ENCODE results near the gene OR51E1.

Gene OR51E1

GRCh38 chr11:4626207-4627099, 17.3 kb upstream of the OR51E1 start:
- H3K9me3 ChIP-seq (ENCODE audit: insufficient read depth, low read length, severe bottlenecking) = no peaks in the 10 kb centered on the region
- no peak overlapping the region for H3K9ac ChIP-seq (ENCODE audit: low read depth, low read length)
- H4K20me1 ChIP-seq (ENCODE audit: insufficient read depth, low read length) = no peaks in the 10 kb centered on the region
- no peak overlapping the region for H3K4me2 ChIP-seq (ENCODE audit: insufficient read depth, low read length)
- H2AFZ ChIP-seq (ENCODE audit: low read depth, low read length) = no peak overlapping the region
- no peaks in the 10 kb centered on the region for H3K79me2 ChIP-seq (ENCODE audit: insufficient read depth, low read length)
- H3K4me1 ChIP-seq (ENCODE audit: insufficient read depth, low read length) = no peaks in the 10 kb centered on the region
- ATAC-seq (ENCODE audit: insufficient read depth, low read depth) (peak; percentile 67; the same call in 2 of the 3 replicates), DNase-seq (peak; percentile 61)
- no peaks in the 10 kb centered on the region for H3K36me3 ChIP-seq (ENCODE audit: insufficient read depth, low read length)
- no peak overlapping the region for H3K4me3 ChIP-seq (ENCODE audit: low read depth in 1 of 2, low read length in 2 of 2)
- H3K27me3 ChIP-seq (ENCODE audit: insufficient read depth, low read length, poor library complexity) = peaks cover 3% of the 10 kb centered on the region
- TF ChIP-seq EZH2 (IDR thresholded peaks at IDR 0.05; ENCODE audit: borderline replicate concordance, low read depth, low read length, severe bottlenecking) = no peak
- peak; percentile 80 for TF ChIP-seq CTCF (IDR thresholded peaks at IDR 0.05; ENCODE audit: borderline replicate concordance, extremely low read depth, low read length, poor library complexity, severe bottlenecking)
- no peak overlapping the region for H3K27ac ChIP-seq (ENCODE audit: low read length)

GRCh38 chr11:4636136-4636535, 7.6 kb upstream of the OR51E1 start:
- Histone ChIP-seq H3K4me3 (ENCODE audit: low read depth in 1 of 2, low read length in 2 of 2) (no peak overlapping the region), H3K79me2 (ENCODE audit: insufficient read depth, low read length) (no peaks in the 10 kb centered on the region), H3K9ac (ENCODE audit: low read depth, low read length) (no peak overlapping the region), H2AFZ (ENCODE audit: low read depth, low read length) (no peak overlapping the region), H4K20me1 (ENCODE audit: insufficient read depth, low read length) (no peaks in the 10 kb centered on the region), H3K4me1 (ENCODE audit: insufficient read depth, low read length) (no peaks in the 10 kb centered on the region), H3K4me2 (ENCODE audit: insufficient read depth, low read length) (no peak overlapping the region), H3K9me3 (ENCODE audit: insufficient read depth, low read length, severe bottlenecking) (no peaks in the 10 kb centered on the region), H3K27ac (ENCODE audit: low read length) (no peak overlapping the region), H3K36me3 (ENCODE audit: insufficient read depth, low read length) (no peaks in the 10 kb centered on the region), H3K27me3 (ENCODE audit: insufficient read depth, low read length, poor library complexity) (peaks cover 2% of the 10 kb centered on the region)
- DNase-seq (no peak), ATAC-seq (ENCODE audit: insufficient read depth, low read depth) (no peak)
- TF ChIP-seq CTCF (IDR thresholded peaks at IDR 0.05; ENCODE audit: borderline replicate concordance, extremely low read depth, low read length, poor library complexity, severe bottlenecking) (no peak), EZH2 (IDR thresholded peaks at IDR 0.05; ENCODE audit: borderline replicate concordance, low read depth, low read length, severe bottlenecking) (no peak)

- Histone ChIP-seq H2AFZ (ENCODE audit: low read depth, low read length) (peak within 1 kb of the TSS; percentile 12; the same call in 1 of the 2 replicates), H3K27ac (ENCODE audit: low read length) (no peak within 1 kb of the TSS)
Measured at GRCh38 chr11:4636962-4637661, 6.7 kb upstream of the OR51E1 start, which contains the start of gene OR51D1. OR51D1 (plus strand) TSS chr11:4637477; CDS start chr11:4639791, 2,314 bp downstream.

More at GRCh38 chr11:4636962-4637661, 6.7 kb upstream of the OR51E1 start, which contains the start of gene OR51D1:
- Histone ChIP-seq H3K4me1 (ENCODE audit: insufficient read depth, low read length) (no peaks in the 10 kb centered on the region), H3K9me3 (ENCODE audit: insufficient read depth, low read length, severe bottlenecking) (no peaks in the 10 kb centered on the region), H3K36me3 (ENCODE audit: insufficient read depth, low read length) (no peaks in the 10 kb centered on the region), H3K79me2 (ENCODE audit: insufficient read depth, low read length) (no peaks in the 10 kb centered on the region), H3K9ac (ENCODE audit: low read depth, low read length) (no peak within 1 kb of the TSS), H3K4me2 (ENCODE audit: insufficient read depth, low read length) (no peak within 1 kb of the TSS), H4K20me1 (ENCODE audit: insufficient read depth, low read length) (no peaks in the 10 kb centered on the region), H3K27me3 (ENCODE audit: insufficient read depth, low read length, poor library complexity) (peaks cover 4% of the 10 kb centered on the region), H3K4me3 (ENCODE audit: low read depth in 1 of 2, low read length in 2 of 2) (no peak within 1 kb of the TSS)
- ATAC-seq (ENCODE audit: insufficient read depth, low read depth) = peak; percentile 97
- TF ChIP-seq EZH2 (IDR thresholded peaks at IDR 0.05; ENCODE audit: borderline replicate concordance, low read depth, low read length, severe bottlenecking) (no peak), CTCF (IDR thresholded peaks at IDR 0.05; ENCODE audit: borderline replicate concordance, extremely low read depth, low read length, poor library complexity, severe bottlenecking) (peak; percentile 90)
- DNase-seq = peak; percentile 61

All from DND-41 (cell line).